ENCODE data around the gene CCDC12.
A peak's percentile ranks its signal among the peaks of the same experiment; 100 is the strongest.

The CCDC12 gene

DNA sequence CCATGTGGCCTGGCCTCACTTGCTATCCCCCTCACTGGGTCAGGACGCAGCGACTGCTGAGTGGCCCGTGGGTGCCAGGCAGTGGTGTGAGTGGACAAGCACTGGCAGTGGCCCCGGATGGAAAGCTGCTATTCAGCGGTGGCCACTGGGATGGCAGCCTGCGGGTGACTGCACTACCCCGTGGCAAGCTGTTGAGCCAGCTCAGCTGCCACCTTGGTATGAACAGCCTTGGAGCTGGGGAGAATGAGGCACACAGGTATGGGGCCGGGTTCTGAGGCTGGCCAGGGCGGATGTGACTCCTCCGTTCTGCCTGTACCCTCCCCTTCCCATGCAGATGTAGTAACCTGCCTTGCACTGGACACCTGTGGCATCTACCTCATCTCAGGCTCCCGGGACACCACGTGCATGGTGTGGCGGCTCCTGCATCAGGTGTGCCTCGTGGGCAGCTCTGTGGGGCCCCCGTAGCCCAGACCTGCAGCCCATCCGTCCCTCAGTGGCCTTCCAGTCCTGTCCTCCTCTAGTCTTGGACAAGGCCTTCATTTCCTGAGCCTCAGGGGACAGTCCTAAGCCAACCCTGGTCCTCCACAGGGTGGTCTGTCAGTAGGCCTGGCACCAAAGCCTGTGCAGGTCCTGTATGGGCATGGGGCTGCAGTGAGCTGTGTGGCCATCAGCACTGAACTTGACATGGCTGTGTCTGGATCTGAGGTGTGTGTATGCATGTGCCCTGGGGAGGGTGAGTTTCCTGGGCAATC, 31.1 kb upstream of the CCDC12 start:
- no peak for DNase-seq

GRCh38 chr3:47007001-47007400, 30.5 kb upstream of the CCDC12 start:
- DNase-seq: no peak

DNA sequence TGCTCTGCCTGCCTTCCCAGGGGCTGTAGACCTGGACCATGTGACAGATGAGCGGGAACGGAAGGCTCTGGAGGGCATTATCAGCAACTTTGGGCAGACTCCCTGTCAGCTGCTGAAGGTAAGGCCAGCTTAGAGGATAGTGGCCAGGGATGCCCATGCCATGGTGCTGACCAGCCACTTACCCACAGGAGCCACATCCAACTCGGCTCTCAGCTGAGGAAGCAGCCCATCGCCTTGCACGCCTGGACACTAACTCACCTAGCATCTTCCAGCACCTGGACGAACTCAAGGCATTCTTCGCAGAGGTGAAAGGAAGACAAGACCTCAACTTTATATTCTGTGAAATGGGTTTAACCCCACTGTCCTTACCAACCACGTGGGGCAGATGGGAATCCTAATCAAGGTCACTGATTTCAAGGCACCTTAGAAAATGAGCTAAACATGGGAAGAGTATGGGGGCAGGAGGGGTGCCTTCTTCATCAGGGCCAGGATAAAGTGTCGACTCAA, 29.7 kb upstream of the CCDC12 start:
- DNase-seq: no peak

DNA sequence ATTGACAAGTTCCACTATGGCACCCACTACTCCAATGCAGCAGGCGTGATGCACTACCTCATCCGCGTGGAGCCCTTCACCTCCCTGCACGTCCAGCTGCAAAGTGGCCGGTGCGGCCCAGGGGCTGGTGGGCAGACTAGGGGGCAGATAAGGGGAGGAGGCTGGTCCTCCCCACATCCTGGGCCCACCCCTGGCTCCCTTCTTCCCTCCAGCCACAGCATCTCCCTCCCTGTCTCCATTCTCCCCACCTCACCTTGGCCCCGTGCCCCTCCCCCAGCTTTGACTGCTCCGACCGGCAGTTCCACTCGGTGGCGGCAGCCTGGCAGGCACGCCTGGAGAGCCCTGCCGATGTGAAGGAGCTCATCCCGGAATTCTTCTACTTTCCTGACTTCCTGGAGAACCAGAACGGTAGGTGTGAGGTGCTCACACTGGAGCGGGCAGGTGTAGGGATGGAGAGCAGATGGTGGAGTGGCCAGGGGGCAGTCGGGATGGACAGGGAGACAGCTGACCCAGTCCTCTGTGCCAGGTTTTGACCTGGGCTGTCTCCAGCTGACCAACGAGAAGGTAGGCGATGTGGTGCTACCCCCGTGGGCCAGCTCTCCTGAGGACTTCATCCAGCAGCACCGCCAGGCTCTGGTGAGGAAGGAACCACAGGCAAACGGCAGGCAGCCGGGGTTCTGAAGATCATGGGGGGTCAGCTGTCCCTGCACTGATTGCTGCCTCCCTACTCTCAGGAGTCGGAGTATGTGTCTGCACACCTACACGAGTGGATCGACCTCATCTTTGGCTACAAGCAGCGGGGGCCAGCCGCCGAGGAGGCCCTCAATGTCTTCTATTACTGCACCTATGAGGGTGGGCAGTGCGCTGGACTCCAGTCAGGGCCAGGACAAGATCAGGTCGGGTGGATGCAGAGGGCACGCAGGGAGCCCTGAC, 28.9 kb upstream of the CCDC12 start:
- no peak for DNase-seq

GRCh38 chr3:47004369-47005211, 28.0 kb upstream of the CCDC12 start:
- no peak for DNase-seq

DNA sequence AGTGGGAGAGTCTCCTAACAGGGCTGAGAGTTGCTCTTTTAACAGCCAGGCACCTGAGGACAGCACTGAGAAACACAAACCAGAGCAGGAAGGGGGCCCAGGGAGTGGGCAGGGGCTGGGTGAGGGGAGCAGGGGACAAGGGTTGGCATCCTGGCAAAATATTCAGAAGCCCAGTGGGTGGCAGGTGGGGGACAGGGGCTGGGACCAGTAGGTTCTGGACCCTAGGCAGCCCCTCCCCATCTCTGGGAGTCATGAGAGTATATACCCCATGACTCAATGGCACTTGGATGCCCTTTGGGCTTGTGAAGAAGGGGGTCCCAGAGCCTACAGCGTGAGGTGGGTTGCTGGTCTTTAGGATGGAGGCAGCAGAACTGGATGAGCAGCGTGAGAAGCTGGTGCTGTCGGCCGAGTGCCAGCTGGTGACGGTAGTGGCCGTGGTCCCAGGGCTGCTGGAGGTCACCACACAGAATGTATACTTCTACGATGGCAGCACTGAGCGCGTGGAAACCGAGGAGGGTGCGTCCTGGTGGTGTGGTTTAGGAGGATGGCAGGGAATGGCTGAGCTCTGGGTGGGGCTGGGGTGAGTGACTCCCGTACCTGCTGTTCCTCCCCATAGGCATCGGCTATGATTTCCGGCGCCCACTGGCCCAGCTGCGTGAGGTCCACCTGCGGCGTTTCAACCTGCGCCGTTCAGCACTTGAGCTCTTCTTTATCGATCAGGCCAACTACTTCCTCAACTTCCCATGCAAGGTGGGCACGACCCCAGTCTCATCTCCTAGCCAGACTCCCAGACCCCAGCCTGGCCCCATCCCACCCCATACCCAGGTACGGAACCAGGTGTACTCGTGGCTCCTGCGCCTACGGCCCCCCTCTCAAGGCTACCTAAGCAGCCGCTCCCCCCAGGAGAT, 27.2 kb upstream of the CCDC12 start:
- DNase-seq: no peak

DNA sequence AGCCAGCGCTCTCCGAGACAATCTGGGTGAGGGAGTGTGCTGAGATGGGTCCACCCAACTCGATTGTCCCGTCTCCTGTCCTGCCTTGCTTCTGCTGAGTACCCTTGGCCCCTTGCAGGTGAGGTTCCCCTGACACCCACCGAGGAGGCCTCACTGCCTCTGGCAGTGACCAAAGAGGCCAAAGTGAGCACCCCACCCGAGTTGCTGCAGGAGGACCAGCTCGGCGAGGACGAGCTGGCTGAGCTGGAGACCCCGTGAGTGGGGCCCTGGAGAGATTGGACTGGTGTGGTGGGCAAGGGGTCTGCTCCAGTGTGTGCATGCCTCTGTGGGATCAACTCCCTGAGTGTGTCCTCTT, 26.5 kb upstream of the CCDC12 start:
- no peak for DNase-seq

DNA sequence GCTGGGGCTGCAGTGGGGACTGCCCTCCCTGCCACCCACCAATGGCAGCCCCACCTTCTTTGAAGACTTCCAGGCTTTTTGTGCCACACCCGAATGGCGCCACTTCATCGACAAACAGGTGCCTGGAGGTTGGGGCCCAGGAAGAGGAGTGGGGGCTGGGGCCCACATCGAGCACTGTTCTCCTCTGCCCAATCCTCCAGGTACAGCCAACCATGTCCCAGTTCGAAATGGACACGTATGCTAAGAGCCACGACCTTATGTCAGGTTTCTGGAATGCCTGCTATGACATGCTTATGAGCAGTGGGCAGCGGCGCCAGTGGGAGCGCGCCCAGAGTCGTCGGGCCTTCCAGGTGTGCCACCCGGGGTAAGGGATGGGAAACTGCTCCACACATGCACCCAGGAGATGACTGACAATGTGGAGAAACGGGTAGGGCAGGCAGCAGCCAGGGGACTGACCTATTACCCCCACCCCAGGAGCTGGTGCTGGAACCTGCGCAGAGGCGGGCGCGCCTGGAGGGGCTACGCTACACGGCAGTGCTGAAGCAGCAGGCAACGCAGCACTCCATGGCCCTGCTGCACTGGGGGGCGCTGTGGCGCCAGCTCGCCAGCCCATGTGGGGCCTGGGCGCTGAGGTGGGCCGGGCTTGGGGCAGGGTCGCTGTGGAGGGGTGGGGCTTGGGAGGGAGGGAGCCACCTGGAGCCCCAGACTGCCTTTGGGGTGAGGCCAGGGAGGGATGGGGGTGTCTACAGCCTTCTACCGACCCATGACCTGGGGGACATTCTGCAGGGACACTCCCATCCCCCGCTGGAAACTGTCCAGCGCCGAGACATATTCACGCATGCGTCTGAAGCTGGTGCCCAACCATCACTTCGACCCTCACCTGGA, 25.9 kb upstream of the CCDC12 start:
- DNase-seq: no peak

DNA sequence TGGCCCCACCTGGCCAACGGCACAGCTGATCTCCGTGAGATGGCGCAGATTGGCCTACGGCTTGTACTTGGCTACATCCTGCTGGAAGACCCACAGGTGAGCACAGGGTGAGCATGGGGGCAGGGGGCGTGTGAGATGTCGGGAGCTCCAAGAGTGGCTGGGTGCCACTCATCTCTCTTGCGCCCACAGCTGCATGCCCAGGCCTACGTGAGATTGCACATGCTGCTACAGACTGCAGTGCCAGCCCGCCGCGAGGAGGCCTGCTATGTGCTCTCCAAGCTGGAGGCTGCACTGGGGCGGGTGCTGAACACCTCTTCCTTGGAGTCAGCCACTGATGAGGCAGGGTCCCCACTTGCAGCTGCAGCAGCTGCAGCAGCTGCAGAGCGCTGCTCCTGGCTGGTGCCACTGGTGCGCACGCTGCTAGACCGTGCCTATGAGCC, 25.2 kb upstream of the CCDC12 start:
- no peak for DNase-seq

DNA sequence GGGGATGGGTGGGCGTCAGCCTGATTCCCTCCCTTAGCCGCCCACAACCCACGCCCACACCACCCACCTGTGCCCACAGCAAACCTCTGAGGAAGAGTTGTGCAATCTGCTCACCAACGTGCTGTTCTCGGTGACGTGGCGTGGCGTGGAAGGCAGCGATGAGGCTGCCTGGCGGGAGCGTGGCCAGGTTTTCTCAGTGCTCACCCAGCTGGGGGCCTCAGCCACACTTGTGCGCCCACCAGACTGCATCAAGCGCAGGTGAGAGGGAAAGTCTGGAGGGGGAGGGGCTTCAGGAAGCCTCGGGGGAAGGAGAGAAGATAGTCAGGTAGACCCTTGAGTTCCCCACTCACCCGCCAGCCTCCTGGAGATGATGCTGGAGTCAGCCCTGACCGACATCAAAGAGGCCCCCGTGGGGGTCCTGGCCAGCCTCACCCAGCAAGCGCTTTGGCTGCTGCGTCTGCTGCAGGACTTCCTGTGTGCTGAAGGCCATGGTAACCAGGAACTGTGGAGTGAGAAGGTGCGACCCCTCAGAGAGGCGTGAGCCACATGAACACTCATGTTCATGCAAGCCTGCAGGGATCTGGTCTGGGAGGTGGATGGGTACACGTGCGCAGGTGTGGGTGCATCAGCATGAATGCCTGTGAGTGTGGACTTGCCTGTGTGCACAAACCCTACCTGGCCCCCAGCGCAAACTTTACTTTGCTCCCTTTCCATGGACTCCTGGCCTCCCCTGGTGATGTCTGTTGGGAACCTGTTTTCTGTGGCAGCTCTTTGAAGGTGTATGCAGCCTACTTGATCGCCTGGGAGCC, 24.6 kb upstream of the CCDC12 start:
- no peak for DNase-seq

- no peak for DNase-seq
These were observed 23.8 kb upstream of the CCDC12 start for GRCh38 chr3:47000198-47000815.

GRCh38 chr3:46999516-47000197, 23.1 kb upstream of the CCDC12 start:
- no peak for DNase-seq

DNA sequence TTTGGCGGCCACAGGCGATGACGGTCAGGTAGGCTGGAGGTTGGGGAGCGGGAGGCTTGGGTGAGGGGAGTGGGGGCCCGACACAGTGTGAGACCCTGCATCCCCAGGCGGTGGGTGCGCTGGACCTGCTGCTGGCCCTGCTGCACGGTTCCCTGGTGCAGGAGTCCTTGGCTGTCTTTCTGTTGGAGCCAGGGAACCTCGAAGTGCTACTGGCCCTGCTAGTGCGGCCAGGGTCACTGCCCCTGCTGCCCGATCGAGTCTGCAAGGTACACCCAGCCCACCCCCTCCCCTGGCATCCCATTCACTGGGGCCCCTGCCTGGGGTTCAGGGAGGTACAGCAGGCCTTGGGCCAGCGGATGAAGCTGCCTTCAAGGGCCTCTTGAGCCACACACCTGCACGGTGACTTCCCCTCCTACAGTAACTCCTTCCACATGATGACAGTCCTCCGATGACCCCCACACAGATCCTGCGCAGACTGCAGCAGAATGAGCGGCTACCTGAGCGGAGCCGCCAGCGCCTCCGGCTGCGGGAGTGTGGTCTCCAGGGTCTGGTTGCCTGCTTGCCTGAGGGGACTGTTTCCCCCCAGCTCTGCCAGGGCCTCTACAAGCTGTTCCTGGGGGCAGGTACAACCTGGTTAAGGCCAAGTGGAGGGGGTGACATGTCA, 22.4 kb upstream of the CCDC12 start:
- DNase-seq: no peak

GRCh38 chr3:46998121-46998851, 21.7 kb upstream of the CCDC12 start:
- DNase-seq: peak; percentile 77

DNA sequence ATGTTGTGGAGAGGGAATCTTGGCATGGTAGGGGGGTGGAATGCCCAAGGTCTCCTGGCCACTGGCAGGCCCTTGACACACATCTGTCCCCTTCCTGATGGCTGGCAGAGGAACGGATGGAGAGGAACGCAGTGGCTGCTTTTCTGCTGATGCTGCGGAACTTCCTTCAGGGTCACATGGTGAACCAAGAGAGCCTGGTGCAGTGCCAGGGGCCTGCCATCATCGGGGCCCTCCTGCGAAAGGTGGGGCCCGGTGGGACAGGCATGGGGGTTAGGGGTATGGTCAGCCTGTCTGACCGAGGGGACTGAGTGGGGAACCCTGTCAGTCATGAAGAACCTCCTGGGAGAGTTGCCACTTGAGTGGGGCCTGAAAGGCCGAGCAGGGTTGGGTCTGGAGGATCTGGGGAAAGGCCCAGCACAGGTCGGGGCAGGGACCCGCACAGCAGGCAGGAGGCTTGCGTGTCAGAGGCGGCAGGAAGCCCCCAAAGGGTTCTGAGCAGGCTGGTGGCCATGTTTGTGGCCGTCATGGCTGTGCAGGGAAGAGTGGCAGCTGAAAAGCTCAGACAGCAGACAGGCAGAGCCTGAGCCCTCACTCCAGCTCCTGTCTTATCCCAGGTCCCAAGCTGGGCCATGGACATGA, 21.0 kb upstream of the CCDC12 start:
- DNase-seq: no peak

DNA sequence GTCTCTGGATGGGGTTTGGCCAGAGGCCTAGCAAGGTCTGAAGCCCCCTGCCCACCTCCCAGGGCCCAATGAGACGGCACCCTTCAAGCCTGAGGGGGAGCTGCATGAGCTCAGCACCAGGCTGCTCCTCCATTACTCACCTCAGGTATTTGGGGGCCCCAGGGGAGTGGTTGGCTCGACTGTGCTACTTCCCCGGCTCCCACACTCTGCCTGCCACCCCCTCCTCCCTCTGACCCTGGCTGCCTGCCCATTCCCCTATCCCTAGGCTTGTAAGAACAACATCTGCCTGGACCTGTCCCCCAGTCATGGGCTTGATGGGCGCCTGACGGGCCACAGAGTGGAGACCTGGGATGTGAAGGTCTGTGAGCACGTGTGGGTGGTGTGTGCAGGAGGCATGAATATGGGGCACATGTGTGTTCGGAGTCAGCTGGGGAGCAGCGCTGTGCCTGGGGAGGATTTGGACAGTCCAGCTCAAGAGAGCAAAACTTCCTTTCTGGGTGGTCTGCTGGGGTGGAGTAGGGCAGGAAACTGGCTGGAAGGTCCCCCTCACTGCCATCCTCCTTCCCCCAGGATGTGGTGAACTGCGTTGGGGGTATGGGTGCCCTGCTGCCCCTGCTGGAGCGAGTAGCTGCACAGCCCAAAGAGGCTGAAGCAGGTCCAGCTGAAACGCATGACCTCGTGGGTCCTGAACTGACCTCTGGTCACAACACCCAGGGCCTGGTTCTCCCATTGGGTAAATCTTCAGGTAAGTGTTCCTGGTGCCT, 20.3 kb upstream of the CCDC12 start:
- no peak for DNase-seq
